Left cardiac atrium (tissue), 4 donors: ENCODE measurements around the gene SERPINA12. TPM values are rescaled to one million over a fixed set of nuclear protein-coding genes. Genes with fewer than 3 reads are reported as not detected.

Experiments
- ATAC-seq, 2 donors: fragments of 200-7000 bp; cut with Tn5 transposase; one replicate each; pipeline ENCODE4 v1.9.1; 2020; ENCODE audit warnings: mild to moderate bottlenecking in 2 of 2, moderate library complexity in 2 of 2
- DNase-seq: peaks from one replicate; pipeline ENCODE4 v3.0.0-alpha.2; 2020
- intact Hi-C, 2 donors: fragments of 100-400 bp; cut with DNase I; formaldehyde crosslinking; loops; one replicate each; pipeline versions ENCODE4 v1.14.1 to v1.15.1; 2022 to 2023
- total RNA-seq, 2 donors: library from RNA; stranded (reverse); fragmentation: NEBNext Ultra II Directional; extraction: Animal tissue kit (Norgen Biotek cat#: 25700); gene quantifications; one replicate each; pipeline ENCODE4 v1.2.1, GENCODE V29; 2021
- donor health status: DM: no; HTN: yes; CAD: no.
- donor health status: DM: no; HTN: yes; CAD: no; lungs with severe emphysema.
- donor health status: DM: yes; HTN: yes; CAD: no.
- donor health status: Dilated cardiomyopathy.

Gene SERPINA12
- total RNA-seq, 2 donors from 2014 or later: not detected

DNA sequence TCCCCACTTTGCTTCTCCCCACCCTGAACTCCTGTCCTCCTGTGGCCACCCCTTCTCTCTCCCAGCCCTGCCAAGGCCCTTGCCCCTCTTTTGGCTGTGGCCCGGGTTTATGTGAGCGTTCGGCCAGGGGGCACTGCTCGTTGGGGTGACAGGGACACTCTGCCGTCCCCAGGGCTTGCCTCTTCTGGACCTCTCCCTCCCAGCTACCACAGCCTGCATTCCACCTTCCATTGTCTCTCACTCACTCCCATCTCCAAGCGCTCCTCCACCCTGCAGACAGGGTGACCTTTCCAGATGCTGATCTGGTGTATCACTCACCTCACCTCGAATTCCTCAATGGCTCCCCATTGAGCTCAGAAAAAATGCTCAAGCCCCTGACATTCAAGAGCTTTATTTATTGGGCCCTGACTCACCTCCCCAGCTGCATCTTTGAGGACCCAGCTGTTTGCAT is 34.7 kb downstream of the SERPINA12 start:
- intact Hi-C loops: no loop called here
- DNase-seq: no peak
- no peak for ATAC-seq

GRCh38 chr14:94473666-94474410 is 35.4 kb downstream of the SERPINA12 start:
- DNase-seq (no peak), ATAC-seq (no peak)
- intact Hi-C loops: no loop called here

GRCh38 chr14:94472842-94473241 is 36.4 kb downstream of the SERPINA12 start:
- intact Hi-C loops: no loop called here
- DNase-seq: no peak

GRCh38 chr14:94471045-94471444 is 38.2 kb downstream of the SERPINA12 start:
- DNase-seq (no peak), ATAC-seq (no peak)
- intact Hi-C loops: no loop called here

More at GRCh38 chr14:94472842-94473241, 36.4 kb downstream of the SERPINA12 start:
- no peak for ATAC-seq

DNA sequence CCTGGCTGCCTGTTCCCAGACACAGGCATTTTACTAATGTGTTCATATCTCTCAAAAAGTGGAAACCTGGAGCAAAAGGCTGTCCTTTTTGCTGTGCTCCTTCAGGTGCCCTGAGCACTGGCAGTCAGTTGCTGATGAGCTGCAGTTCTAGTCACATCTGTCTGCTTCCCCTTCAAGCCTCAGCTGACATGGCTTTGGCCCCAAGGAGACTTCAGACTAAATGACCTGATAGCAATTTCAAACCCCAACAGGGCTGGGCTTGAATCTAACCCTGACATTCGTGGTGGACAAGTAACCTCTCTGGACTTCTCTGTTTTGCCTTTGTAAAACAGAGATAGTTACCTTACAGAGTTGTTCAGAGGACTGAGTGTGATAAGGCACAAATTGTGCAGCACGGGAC is 39.0 kb downstream of the SERPINA12 start:
- DNase-seq: no peak
- ATAC-seq: no peak
- intact Hi-C loops: no loop called here

DNA sequence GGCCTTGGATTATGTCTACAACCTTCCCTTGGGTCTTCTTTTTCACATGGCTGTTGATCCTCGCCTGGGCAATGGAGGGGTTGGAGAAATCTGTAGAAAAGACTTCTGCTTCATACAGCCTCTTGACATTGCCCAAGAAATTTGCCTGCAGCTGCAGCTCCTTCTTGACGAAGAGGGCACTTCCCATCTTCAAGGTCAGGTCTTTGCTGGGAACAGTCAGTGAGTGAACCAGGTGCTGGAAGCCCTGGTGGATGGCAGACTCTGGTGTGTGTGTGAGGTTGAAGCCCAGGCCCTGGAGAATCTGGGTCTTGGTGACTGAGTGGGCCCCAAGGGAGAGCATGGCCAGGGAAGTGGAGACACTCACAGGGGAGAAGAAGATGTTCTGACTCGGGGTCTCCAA is 40.0 kb downstream of the SERPINA12 start:
- intact Hi-C loops: no loop called here
- DNase-seq (no peak), ATAC-seq (no peak)

DNA sequence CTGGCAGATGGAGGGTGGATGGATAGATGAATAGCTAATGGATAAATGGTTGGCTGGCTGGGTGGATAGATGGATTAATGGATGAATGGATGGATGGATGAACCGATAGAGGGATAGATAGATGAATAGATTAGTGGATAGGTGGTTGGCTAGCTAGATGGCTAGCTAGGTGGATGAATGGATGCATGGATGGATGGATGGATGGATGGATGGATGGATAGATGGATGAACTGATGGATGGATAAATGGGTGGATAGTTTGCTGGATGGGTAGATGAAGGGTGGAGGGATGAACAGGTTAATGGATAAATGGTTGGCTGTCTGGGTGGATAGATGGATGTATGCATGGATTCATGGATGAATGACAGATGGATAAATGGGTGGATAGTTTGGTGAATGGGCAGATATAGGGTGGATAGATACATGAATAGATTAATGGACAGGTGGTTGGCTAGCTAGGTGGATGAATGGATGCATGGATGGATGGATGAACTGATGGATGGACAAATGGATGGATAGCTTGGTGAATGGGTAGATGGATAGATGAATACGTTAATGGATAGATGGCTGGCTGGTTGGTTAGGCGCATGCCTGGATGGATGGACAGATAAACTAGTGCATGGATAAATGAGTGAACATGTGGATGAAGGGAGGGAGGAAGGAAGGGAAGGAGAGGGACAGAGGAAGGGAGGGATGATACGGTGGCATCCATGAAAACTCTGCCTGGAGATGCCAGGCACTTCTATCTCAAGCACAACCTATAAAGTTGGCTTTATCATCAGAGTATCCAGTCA is 41.3 kb downstream of the SERPINA12 start:
- ATAC-seq (no peak), DNase-seq (no peak)
- intact Hi-C loops: no loop called here

DNA sequence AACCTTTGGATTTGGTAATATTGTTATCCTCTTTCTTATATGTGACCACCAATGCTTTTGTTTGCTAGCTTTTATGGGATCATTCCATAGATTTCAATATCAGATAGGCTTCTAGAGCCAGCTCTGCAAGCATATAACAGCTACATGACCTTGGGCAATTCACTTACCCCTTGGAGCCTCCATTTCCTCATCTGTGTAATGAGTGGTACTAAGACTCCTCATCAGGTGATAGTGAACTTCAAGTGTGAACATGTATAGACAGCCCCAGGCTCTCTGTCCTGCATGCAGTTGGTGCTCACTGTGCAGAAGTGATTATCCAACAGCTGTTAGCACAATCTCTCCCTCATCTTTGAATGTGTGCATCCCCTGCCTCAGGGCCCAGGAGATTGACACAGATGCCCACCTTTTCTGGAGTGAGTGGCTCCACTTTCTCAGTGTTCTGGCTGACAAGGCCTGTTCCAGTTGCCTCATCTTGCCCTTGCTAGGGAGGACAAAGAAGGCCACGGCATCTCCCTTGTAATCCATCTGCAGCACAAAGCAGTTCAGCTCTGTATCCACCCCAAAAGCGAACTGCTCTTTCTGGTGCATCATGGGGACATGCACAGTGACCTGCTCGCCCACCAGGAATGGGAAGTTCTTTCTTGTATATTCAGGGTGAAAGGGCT is 42.4 kb downstream of the SERPINA12 start:
- DNase-seq (no peak), ATAC-seq (no peak)
- intact Hi-C loops: no loop called here

- intact Hi-C loops: no loop called here
- no peak for DNase-seq
- ATAC-seq: no peak
These were observed 44.2 kb downstream of the SERPINA12 start for GRCh38 chr14:94465042-94465441.

- intact Hi-C loops: no loop called here
- ATAC-seq (no peak), DNase-seq (no peak)
These were observed 45.0 kb downstream of the SERPINA12 start for GRCh38 chr14:94464290-94464689.

- ATAC-seq: no peak
- DNase-seq: no peak
- intact Hi-C loops: no loop called here
These were observed 46.3 kb downstream of the SERPINA12 start for GRCh38 chr14:94462763-94463572.

DNA sequence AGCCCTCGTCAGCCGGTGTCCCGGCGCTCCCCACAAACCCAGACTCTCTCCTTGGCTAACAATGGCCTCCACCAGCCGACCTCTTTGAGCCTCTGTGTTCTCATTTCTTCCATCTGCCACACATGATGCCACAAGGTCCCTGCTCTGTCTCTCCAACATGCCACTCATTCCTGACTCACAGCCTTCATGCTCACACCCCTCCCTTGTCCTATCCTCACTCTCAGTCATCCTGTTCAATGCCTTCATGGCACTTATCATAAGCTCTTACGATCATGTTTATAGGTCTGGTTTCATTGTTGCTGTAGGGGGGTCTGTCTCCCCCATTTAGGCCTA is 47.1 kb downstream of the SERPINA12 start:
- DNase-seq (no peak), ATAC-seq (no peak)
- intact Hi-C loops: no loop called here

GRCh38 chr14:94461526-94462218 is 47.6 kb downstream of the SERPINA12 start:
- no peak for DNase-seq
- no peak for ATAC-seq
- intact Hi-C loops: no loop called here

GRCh38 chr14:94460631-94461416 is 48.4 kb downstream of the SERPINA12 start:
- DNase-seq (no peak), ATAC-seq (no peak)
- intact Hi-C loops: no loop called here

- no peak for ATAC-seq
- no peak for DNase-seq
These were observed 50.6 kb downstream of the SERPINA12 start for GRCh38 chr14:94458558-94459205.

GRCh38 chr14:94458096-94458495 is 51.2 kb downstream of the SERPINA12 start:
- intact Hi-C loops: no loop called here
- DNase-seq (no peak), ATAC-seq (no peak)

More at GRCh38 chr14:94458558-94459205, 50.6 kb downstream of the SERPINA12 start:
- intact Hi-C loops: no loop called here

- intact Hi-C loops: no loop called here
- DNase-seq (no peak), ATAC-seq (no peak)
These were observed 53.3 kb downstream of the SERPINA12 start for GRCh38 chr14:94455928-94456327.

DNA sequence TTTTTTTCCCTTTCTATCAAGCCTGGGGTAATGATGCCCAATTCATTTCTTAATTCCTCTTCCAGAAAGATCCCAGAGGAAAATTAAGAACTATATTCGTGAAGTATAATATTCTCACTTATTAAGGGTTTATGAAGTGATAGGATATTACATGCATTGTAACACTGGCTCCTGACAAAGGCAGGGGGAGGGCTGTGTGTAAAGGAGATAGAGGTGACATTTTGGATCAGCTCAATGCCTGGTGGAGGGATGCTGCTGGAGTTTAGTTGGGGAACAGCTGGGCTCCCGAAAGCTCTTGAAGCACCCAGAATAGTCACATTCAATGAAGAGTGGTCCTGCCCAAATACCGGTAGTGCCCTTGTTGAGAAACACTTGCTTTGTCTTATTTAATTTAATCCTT is 57.4 kb downstream of the SERPINA12 start:
- intact Hi-C loops: no loop called here
- no peak for ATAC-seq
- no peak for DNase-seq
